ENCODE results near the gene NFIB. TPM values are rescaled to one million over a fixed set of nuclear protein-coding genes. Genes with fewer than 3 reads are reported as not detected.
A peak's percentile ranks its signal among the peaks of the same experiment; 100 is the strongest.

The NFIB gene
- total RNA-seq, 1 donor from 2014 or later, result 76.4 TPM

DNA sequence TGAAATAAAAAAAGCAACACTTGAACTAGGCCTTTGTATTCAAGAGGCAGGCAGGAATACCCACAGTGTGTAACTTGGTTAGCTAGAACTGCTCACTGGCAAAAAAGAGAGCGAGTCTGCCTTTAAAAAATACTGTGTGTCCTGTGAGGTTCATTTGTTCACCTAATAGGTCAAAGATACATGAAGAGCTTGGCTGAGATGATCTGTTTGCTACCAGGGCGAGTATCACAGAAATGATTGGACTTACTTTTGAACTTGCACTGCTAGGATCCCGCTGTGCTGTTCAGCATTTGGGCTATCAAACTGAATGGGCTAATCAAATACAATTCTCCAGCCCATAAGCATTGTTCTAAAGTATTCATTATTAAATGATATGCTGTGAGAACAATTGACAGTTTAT, 229.1 kb downstream of the NFIB start:
- H3K27me3 Mint-ChIP-seq, result no peaks in the 10 kb centered on the region
- H3K27ac Mint-ChIP-seq, result no peak overlapping the region
- no peaks in the 10 kb centered on the region for H3K9me3 Mint-ChIP-seq
- H3K36me3 Mint-ChIP-seq, result peaks cover 32% of the 10 kb centered on the region
- DNase-seq (ENCODE audit: extremely low spot score, unreplicated experiment), result no peak
- no peak overlapping the region for H3K4me3 Mint-ChIP-seq
- TF ChIP-seq, protein P1, sequence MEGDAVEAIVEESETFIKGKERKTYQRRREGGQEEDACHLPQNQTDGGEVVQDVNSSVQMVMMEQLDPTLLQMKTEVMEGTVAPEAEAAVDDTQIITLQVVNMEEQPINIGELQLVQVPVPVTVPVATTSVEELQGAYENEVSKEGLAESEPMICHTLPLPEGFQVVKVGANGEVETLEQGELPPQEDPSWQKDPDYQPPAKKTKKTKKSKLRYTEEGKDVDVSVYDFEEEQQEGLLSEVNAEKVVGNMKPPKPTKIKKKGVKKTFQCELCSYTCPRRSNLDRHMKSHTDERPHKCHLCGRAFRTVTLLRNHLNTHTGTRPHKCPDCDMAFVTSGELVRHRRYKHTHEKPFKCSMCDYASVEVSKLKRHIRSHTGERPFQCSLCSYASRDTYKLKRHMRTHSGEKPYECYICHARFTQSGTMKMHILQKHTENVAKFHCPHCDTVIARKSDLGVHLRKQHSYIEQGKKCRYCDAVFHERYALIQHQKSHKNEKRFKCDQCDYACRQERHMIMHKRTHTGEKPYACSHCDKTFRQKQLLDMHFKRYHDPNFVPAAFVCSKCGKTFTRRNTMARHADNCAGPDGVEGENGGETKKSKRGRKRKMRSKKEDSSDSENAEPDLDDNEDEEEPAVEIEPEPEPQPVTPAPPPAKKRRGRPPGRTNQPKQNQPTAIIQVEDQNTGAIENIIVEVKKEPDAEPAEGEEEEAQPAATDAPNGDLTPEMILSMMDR (conservative IDR thresholded peaks at IDR 0.05), result no peak
- H3K4me1 Mint-ChIP-seq (ENCODE audit: unreplicated experiment), result peaks cover 28% of the 10 kb centered on the region

DNA sequence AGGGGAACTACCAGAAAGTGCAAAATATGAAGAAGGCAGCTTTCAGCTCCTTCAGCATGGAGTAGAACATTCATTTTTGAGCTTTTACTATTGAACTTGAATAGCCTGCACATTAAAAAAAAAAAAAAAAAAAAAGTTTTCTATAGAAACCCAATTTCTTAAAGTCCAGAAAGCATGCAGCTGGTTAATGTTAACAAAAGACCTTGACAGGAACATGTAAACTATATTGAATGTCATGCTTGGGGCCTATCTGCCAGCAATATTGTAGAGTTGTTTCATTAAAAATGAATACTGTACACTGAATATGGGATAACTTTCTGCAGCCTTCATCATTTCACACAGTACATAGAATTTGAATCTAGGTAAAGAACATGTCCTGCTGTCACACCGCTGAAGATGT, 230.6 kb downstream of the NFIB start:
- H3K9me3 Mint-ChIP-seq, result no peaks in the 10 kb centered on the region
- H3K4me3 Mint-ChIP-seq, result no peak overlapping the region
- H3K27ac Mint-ChIP-seq, result no peak overlapping the region
- peaks cover 27% of the 10 kb centered on the region for H3K4me1 Mint-ChIP-seq (ENCODE audit: unreplicated experiment)
- TF ChIP-seq, protein P1 (conservative IDR thresholded peaks at IDR 0.05), result no peak
- H3K27me3 Mint-ChIP-seq, result no peaks in the 10 kb centered on the region
- peaks cover 22% of the 10 kb centered on the region for H3K36me3 Mint-ChIP-seq
- no peak for DNase-seq (ENCODE audit: extremely low spot score, unreplicated experiment)

DNA sequence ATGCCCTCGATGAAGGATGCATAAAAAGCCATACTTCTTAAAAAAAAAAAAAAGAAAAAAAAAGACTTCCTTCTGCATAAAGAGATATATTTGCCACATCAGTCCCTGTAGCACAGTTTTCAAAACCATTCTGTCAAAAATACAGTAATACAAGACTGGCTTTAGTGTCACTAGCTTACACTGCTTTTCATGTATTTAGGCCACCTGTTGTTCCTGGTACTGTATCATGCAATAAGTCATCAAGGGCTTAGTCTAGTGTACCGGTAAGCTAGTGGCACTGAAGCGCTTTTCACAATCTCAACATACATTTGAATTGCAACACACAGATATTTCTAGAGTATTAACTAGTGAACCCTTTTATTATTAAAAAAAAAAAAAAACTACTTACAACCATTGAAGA, 231.2 kb downstream of the NFIB start:
- peaks cover 26% of the 10 kb centered on the region for H3K4me1 Mint-ChIP-seq (ENCODE audit: unreplicated experiment)
- H3K27me3 Mint-ChIP-seq, result no peaks in the 10 kb centered on the region
- no peak overlapping the region for H3K4me3 Mint-ChIP-seq
- no peaks in the 10 kb centered on the region for H3K9me3 Mint-ChIP-seq
- peaks cover 22% of the 10 kb centered on the region for H3K36me3 Mint-ChIP-seq
- TF ChIP-seq, protein P1 (conservative IDR thresholded peaks at IDR 0.05), result no peak
- DNase-seq (ENCODE audit: extremely low spot score, unreplicated experiment), result no peak
- no peak overlapping the region for H3K27ac Mint-ChIP-seq

DNA sequence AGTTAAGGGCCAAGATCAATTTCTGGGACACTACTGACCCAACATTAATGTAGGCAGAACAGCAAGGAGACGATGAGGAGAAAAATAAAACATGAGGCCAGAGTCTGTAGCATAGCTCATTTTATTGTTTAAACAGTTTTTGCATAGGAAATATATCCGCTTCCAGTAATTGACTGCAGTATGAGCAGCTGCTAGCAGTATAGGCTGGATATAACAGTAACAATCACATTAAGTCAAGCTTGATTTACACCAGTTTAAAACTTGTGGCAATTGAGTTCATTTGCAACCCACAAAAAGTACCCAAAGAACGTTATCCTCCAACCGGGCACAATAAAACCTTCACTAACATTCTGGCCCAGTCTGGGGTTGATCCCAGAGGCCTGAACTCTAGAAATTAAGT, 232.2 kb downstream of the NFIB start:
- Mint-ChIP-seq H3K36me3 (peaks cover 22% of the 10 kb centered on the region), H3K27ac (no peak overlapping the region), H3K4me1 (ENCODE audit: unreplicated experiment) (peaks cover 23% of the 10 kb centered on the region), H3K4me3 (no peak overlapping the region), H3K27me3 (no peaks in the 10 kb centered on the region), H3K9me3 (no peaks in the 10 kb centered on the region)
- TF ChIP-seq, protein P1 (conservative IDR thresholded peaks at IDR 0.05), result no peak
- DNase-seq (ENCODE audit: extremely low spot score, unreplicated experiment), result no peak

DNA sequence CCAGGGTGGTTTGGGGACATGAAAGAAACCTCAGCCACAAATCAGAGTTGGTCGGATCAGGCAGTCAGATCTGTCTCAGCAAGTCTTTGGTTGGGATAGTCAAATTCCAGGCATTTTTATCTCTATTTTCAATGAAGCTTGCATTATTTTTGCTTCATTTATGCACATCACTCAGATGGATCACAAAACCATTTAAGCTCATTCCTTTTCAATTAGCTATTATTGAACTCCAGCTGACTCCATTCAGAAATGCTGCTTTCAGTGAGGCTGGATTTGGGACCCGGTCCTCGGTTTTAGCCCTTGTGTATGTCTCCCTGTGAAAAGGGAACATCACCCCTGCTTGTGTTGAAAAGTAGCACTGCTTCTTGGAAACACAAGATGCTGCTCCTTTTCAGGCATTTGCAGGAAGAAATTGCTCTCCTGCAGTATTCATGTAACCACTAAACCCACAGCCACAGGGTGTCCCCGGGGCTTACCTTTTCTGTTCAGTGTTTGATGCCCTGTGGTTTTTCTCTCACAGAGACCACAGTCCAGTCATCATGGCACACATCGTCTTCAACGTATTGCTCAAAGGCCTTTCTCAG, 232.9 kb downstream of the NFIB start:
- no peak for DNase-seq (ENCODE audit: extremely low spot score, unreplicated experiment)
- Mint-ChIP-seq H3K27ac (peak overlapping the region; percentile 70), H3K36me3 (peaks cover 22% of the 10 kb centered on the region), H3K27me3 (no peaks in the 10 kb centered on the region), H3K4me3 (peak overlapping the region; percentile 23), H3K4me1 (ENCODE audit: unreplicated experiment) (peaks cover 23% of the 10 kb centered on the region), H3K9me3 (no peaks in the 10 kb centered on the region)
- TF ChIP-seq, protein P1 (conservative IDR thresholded peaks at IDR 0.05), result no peak

DNA sequence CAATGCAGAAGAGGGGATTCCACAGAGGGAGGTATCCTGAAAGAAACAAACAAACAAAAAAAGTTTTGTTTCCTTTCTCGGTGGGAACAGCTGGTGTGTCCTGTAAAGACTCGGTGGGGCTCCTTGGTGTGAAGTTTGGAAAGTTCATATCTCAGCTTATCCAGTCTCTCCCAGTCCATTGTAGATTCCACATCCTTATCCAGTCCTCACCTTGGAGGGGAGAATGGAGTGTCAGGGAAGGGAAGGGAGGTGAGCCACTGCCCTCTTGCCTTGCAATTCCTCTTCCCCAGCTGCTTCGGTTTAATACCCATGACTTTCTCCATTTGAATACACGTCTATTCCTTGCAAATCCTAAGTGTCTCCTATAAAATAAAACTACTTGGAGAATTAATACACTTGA, 234.5 kb downstream of the NFIB start:
- Mint-ChIP-seq H3K4me1 (ENCODE audit: unreplicated experiment) (peaks cover 23% of the 10 kb centered on the region), H3K27me3 (no peaks in the 10 kb centered on the region), H3K9me3 (no peaks in the 10 kb centered on the region), H3K36me3 (peaks cover 10% of the 10 kb centered on the region), H3K4me3 (no peak overlapping the region), H3K27ac (no peak overlapping the region)
- TF ChIP-seq, protein P1 (conservative IDR thresholded peaks at IDR 0.05), result no peak
- DNase-seq (ENCODE audit: extremely low spot score, unreplicated experiment), result no peak
